CD4-positive, alpha-beta T cell treated with Interleukin-6 at 100 ng/mL for 8 hours (primary cell): ENCODE data around the gene PCDHGB3.
"Not testable (repeated sequence)": the region's sequence is repeated elsewhere in the genome, so short reads cannot be mapped to it uniquely, and the experiment has no call there.

ENCODE experiments used
- DNase-seq: peaks from one replicate; pipeline ENCODE4 v3.0.0-alpha.2; 2020; ENCODE audit warnings: mixed read lengths, low spot score

Gene PCDHGB3

GRCh38 chr5:141359790-141360426 is 10.1 kb upstream of the PCDHGB3 start, which contains the start of gene PCDHGB2:
TSS of gene PCDHGB2 (plus strand) at chr5:141359994. CDS start at chr5:141360136, 142 bp downstream.
- DNase-seq = no peak

GRCh38 chr5:141360685-141361084 is 9.4 kb upstream of the PCDHGB3 start:
- no peak for DNase-seq

DNA sequence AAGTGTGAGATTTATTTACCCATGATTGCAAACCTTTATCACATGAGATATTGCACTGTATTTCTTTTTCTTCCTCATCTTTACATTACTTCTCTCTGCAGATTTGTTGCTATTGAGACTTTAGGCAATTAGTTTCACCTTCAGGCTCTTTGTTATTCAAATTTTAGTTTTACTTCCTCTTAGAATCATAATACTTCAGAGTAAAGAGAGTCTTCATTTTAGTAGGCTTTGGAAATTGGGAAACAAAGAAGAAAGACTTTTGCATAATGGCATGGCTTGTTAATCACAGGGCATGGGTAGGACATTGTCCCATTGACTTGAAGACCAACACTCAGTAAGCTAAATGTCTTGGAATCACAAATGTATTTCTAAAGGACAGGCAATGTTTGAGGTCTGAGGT is 7.3 kb upstream of the PCDHGB3 start:
- no peak for DNase-seq

DNA sequence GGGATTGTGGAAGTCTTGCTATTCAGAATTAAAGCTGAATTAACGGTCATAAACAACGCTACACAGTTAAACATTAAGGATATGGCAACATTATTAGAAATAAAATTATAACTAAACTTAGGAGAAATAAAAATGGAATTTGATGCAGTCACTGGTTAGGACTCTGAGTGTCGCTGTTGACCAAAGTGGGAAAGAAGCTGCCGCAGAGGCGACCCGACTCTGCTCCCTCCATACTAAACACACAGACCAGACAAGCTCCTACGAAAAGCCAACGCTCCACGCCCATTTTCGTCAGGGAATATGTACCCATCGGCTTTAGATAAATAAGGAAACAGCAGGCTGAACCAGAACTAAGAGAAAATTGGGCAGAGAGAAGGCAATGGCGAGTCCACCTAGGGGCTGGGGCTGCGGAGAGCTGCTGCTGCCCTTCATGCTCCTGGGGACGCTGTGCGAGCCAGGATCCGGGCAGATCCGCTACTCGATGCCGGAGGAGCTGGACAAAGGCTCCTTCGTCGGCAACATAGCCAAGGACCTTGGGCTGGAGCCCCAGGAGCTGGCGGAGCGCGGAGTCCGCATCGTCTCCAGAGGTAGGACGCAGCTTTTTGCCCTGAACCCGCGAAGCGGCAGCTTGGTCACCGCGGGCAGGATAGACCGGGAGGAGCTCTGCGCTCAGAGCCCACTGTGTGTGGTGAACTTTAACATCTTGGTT is 5.9 kb upstream of the PCDHGB3 start, which contains the start of gene PCDHGA5:
PCDHGA5 (plus strand) TSS at position 211 of the 709 bp plus-strand sequence; CDS start at position 380, 169 bp downstream.
- no peak for DNase-seq

DNA sequence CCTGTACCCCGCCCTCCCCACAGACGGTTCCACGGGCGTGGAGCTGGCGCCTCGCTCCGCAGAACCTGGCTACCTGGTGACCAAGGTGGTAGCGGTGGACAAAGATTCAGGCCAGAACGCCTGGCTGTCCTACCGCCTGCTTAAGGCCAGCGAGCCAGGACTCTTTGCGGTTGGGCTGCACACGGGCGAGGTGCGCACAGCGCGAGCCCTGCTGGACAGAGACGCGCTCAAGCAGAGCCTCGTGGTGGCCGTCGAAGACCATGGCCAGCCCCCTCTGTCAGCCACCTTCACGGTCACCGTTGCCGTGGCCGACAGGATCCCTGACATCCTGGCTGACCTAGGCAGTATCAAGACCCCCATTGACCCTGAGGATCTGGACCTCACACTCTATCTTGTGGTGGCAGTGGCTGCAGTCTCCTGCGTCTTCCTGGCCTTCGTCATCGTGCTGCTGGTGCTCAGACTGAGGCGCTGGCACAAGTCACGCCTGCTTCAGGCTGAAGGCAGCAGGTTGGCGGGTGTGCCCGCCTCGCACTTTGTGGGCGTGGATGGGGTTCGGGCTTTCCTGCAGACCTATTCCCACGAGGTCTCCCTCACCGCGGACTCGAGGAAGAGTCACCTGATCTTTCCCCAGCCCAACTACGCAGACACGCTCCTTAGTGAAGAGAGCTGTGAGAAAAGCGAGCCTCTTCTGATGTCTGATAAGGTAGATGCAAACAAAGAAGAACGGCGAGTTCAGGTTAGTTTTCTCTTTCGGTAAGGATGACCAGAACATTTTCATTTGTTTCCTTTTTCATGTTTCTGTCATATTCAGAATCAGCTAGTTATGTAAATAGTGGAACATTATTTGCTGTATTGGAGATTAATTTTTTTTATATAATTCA is 3.8 kb upstream of the PCDHGB3 start:
- no peak for DNase-seq

- no peak for DNase-seq
Observed at GRCh38 chr5:141371572-141372475, 1.8 kb downstream of the PCDHGB3 start.

DNA sequence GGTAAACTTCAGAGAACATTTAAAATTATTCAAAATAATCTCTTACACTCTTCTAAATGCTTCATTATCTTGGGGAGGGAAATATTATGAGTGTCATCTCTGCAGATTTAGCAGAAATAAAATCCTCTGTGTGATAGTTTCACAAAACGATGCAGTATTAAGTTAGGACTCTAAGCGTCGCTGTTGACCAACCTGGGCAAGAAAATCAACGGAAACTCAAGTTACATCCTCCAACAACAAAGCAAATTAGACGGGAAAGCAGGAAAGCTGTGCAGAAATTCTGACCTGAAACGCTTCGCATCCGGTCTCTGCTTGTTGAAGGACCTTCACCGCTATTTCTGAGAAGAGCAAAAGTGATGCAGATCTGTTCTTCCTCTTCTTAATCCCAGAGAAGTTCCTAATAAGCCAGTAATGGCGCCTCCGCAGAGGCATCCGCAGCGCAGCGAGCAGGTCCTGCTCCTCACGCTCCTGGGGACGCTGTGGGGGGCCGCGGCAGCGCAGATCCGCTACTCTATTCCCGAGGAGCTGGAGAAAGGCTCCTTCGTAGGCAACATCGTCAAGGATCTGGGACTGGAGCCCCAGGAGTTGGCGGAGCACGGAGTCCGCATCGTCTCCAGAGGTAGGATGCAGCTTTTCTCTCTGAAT is 3.8 kb downstream of the PCDHGB3 start, which contains the start of gene PCDHGA6:
PCDHGA6 (plus strand) TSS at position 219 of the 645 bp plus-strand sequence; CDS start at position 412, 193 bp downstream.
- no peak for DNase-seq

- no peak for DNase-seq
Observed at GRCh38 chr5:141374627-141375026, 4.6 kb downstream of the PCDHGB3 start.

GRCh38 chr5:141375444-141376155 is 5.6 kb downstream of the PCDHGB3 start:
- DNase-seq = not testable (repeated sequence)

- DNase-seq = no peak
Observed at GRCh38 chr5:141382469-141383294, 12.6 kb downstream of the PCDHGB3 start, which contains the start of gene PCDHGA7. TSS of gene PCDHGA7 (plus strand) at chr5:141382742. CDS start at chr5:141382900, 158 bp downstream.

GRCh38 chr5:141383345-141383744 is 13.3 kb downstream of the PCDHGB3 start:
- DNase-seq = no peak

DNA sequence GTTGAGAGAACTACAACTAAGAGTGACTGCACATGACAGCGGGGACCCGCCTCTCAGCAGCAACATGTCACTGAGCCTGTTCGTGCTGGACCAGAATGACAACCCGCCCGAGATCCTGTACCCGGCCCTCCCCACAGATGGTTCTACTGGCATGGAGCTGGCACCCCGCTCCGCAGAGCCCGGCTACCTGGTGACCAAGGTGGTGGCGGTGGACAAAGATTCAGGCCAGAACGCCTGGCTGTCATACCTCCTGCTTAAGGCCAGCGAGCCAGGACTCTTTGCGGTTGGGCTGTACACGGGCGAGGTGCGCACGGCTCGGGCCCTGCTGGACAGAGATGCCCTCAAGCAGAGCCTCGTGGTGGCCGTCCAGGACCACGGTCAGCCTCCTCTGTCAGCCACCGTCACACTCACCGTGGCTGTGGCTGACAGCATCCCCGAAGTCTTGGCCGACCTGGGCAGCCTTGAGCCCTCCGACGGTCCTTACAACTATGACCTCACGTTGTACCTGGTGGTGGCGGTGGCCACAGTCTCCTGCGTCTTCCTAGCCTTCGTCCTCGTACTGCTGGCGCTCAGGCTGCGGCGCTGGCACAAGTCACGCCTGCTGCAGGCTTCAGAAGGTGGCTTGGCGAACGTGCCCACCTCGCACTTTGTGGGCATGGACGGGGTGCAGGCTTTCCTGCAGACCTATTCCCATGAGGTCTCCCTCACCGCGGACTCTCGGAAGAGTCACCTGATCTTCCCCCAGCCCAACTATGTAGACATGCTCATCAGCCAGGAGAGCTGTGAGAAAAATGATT is 14.6 kb downstream of the PCDHGB3 start:
- no peak for DNase-seq

DNA sequence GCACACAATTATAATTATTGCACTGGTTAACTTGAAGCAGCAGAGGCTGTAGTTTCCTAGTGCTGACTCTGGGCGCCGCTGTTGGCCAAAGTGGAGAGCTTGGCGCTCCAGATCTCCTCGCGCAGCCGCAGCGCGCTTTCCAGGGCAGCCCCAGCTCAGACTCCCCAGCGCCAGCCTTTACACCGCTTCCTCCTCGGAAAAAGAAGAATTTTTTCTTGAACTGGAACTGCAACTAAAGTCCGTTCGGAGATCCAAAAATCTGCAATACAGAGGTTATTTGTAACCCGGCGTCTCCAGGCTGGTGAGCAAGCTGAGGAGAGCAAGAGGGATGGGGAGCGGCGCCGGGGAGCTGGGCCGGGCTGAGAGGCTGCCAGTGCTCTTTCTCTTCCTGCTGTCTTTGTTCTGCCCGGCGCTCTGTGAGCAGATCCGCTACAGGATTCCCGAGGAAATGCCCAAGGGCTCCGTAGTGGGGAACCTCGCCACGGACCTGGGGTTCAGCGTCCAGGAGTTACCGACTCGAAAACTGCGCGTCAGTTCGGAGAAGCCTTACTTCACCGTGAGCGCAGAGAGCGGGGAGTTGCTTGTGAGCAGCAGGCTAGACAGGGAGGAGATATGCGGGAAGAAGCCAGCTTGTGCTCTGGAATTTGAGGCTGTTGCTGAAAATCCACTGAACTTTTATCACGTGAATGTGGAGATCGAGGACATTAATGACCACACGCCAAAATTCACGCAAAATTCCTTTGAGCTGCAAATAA is 17.7 kb downstream of the PCDHGB3 start, which contains the start of gene PCDHGB4:
PCDHGB4 (plus strand) TSS at position 142 of the 755 bp plus-strand sequence; CDS start at position 329, 187 bp downstream.
- peak; percentile 8 for DNase-seq

DNA sequence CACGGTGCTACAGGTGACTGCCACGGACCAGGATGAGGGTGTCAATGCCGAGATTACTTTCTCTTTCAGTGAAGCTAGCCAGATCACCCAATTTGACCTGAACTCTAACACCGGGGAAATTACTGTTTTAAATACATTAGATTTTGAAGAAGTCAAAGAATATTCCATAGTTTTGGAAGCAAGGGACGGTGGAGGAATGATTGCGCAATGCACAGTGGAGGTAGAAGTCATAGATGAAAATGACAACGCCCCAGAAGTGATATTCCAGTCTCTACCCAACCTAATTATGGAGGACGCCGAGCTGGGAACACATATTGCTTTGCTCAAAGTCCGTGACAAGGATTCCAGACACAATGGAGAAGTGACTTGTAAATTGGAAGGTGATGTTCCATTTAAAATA is 18.6 kb downstream of the PCDHGB3 start:
- no peak for DNase-seq

DNA sequence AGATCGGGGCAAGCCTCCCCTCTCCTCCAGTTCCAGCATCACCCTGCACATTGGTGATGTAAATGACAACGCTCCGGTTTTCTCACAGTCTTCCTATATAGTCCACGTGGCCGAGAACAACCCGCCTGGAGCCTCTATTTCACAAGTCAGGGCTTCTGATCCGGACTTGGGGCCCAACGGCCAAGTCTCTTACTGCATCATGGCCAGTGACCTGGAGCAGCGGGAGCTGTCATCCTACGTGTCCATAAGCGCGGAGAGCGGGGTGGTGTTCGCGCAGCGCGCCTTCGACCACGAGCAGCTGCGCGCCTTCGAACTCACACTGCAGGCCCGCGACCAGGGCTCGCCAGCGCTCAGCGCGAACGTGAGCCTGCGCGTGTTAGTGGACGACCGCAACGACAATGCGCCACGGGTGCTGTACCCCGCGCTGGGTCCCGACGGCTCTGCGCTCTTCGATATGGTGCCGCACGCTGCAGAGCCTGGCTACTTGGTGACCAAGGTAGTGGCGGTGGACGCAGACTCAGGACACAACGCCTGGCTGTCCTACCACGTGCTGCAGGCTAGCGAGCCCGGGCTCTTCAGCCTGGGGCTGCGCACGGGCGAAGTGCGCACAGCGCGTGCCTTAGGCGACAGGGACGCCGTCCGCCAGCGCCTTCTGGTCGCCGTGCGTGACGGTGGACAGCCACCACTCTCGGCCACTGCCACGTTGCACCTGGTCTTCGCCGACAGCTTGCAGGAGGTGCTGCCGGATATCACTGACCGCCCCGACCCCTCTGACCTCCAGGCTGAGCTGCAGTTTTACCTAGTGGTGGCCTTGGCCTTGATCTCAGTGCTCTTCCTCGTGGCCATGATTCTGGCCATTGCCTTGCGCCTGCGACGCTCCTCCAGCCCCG is 19.4 kb downstream of the PCDHGB3 start:
- DNase-seq = no peak
